ENCODE results near the gene KRT83. TPM values are rescaled to one million over a fixed set of nuclear protein-coding genes. Genes with fewer than 3 reads are reported as not detected.

Gene KRT83
- total and polyA plus RNA-seq, 2 donors (not counting 1 experiment from before 2014, with no cell fraction given) = not detected

DNA sequence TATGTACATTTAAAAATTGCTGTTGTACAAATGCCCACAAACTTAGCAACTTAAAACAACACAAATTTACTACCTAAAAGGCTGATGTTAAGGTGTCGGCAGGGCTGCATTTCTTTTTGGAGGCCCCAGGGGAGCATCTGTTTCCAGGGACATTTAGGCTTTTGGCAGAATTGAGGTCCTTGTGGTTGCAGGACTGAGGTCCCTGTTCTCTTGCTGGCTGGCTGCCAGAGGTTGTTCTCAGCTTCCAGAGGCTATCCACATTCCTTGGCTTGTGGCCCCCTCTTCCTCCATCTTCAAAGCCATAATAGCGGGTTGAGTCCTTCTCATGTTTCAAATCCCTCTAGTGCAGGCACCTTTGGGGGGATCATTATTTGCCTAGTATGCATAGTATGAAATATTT lies 22.4 kb upstream of the KRT83 start:
- Histone ChIP-seq H3K9me3 (ENCODE audit: control insufficient read depth, insufficient read depth, low read depth, low read length) (no peaks in the 10 kb centered on the region), H3K4me2 (ENCODE audit: extremely low read depth, insufficient read depth, low read length) (no peak overlapping the region), H3K4me3 (replicated peaks in 1 of 4; ENCODE audit: control extremely low read depth in 1 of 4, insufficient read depth in 1 of 4, low read depth in 3 of 4, low read length in 4 of 4) (no peak overlapping the region), H3K36me3 (ENCODE audit: control insufficient read depth, insufficient read depth, low read length) (no peaks in the 10 kb centered on the region), H3K27me3 (ENCODE audit: control insufficient read depth, insufficient read depth, low read length) (peaks cover 23% of the 10 kb centered on the region), H3K9ac (ENCODE audit: insufficient read depth, low read length) (no peak overlapping the region), H3K27ac (ENCODE audit: insufficient read depth, low read length) (no peak overlapping the region), H3K79me2 (ENCODE audit: control insufficient read depth, insufficient read depth, low read length) (no peaks in the 10 kb centered on the region), H4K20me1 (ENCODE audit: control insufficient read depth, extremely low read depth, insufficient read depth, low read length) (no peaks in the 10 kb centered on the region), H2AFZ (ENCODE audit: low read length) (no peak overlapping the region), H3K4me1 (ENCODE audit: control insufficient read depth, extremely low read depth, insufficient read depth, low read length) (no peaks in the 10 kb centered on the region)
- TF ChIP-seq, protein P1, sequence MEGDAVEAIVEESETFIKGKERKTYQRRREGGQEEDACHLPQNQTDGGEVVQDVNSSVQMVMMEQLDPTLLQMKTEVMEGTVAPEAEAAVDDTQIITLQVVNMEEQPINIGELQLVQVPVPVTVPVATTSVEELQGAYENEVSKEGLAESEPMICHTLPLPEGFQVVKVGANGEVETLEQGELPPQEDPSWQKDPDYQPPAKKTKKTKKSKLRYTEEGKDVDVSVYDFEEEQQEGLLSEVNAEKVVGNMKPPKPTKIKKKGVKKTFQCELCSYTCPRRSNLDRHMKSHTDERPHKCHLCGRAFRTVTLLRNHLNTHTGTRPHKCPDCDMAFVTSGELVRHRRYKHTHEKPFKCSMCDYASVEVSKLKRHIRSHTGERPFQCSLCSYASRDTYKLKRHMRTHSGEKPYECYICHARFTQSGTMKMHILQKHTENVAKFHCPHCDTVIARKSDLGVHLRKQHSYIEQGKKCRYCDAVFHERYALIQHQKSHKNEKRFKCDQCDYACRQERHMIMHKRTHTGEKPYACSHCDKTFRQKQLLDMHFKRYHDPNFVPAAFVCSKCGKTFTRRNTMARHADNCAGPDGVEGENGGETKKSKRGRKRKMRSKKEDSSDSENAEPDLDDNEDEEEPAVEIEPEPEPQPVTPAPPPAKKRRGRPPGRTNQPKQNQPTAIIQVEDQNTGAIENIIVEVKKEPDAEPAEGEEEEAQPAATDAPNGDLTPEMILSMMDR (conservative IDR thresholded peaks at IDR 0.05 in 1 of 2, IDR thresholded peaks at IDR 0.05 in 1 of 2; ENCODE audit: low read depth in 1 of 2, low read length in 2 of 2) = no peak
- TF ChIP-seq EZH2 (IDR thresholded peaks at IDR 0.05; ENCODE audit: low read length, missing control alignments) = no peak
- DNase-seq (ENCODE audit: low read depth in 2 of 2) = no peak

DNA sequence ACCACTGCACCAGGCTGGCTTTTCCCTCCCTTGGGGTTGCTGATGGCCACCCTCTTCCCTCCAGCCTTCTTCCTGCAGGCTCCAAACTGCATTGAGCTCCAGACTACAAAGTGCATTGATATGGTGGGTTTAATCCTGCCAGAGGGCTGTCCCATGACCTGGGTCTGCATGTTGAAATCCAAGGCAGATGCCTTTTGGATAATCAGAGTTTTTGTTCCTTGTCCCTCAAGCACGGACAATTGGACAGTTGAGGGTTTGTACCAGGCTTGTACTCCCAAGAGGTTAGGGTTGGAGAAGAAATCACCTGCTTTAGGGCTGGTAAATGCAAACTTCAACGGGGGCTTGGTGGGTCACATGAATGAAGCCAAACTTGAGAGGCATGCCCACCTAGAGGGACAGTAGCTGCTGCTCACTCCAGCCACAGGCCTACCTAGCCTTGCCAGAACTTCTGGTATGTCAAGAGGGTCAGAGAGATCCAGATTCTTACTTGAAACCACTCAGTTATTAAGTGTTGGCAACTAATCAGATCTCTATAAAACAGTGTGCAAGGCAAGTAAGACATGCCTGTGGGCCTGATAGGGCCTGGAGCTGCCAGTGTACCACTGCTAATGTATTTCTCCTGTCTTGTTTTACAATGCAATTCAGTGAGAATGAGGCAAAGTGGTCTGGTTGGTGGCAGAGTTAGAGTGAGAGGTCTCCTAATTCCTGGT lies 21.7 kb upstream of the KRT83 start:
- H3K9ac ChIP-seq (ENCODE audit: insufficient read depth, low read length) = no peak overlapping the region
- no peak for TF ChIP-seq EZH2 (IDR thresholded peaks at IDR 0.05; ENCODE audit: low read length, missing control alignments)
- TF ChIP-seq, protein P1 (conservative IDR thresholded peaks at IDR 0.05 in 1 of 2, IDR thresholded peaks at IDR 0.05 in 1 of 2; ENCODE audit: low read depth in 1 of 2, low read length in 2 of 2) = no peak
- H3K4me1 ChIP-seq (ENCODE audit: control insufficient read depth, extremely low read depth, insufficient read depth, low read length) = no peaks in the 10 kb centered on the region
- H2AFZ ChIP-seq (ENCODE audit: low read length) = no peak overlapping the region
- H3K36me3 ChIP-seq (ENCODE audit: control insufficient read depth, insufficient read depth, low read length) = no peaks in the 10 kb centered on the region
- H3K4me3 ChIP-seq (replicated peaks in 1 of 4; ENCODE audit: control extremely low read depth in 1 of 4, insufficient read depth in 1 of 4, low read depth in 3 of 4, low read length in 4 of 4) = no peak overlapping the region
- no peak for DNase-seq (ENCODE audit: low read depth in 2 of 2)
- no peaks in the 10 kb centered on the region for H4K20me1 ChIP-seq (ENCODE audit: control insufficient read depth, extremely low read depth, insufficient read depth, low read length)
- no peaks in the 10 kb centered on the region for H3K79me2 ChIP-seq (ENCODE audit: control insufficient read depth, insufficient read depth, low read length)
- no peak overlapping the region for H3K27ac ChIP-seq (ENCODE audit: insufficient read depth, low read length)
- H3K9me3 ChIP-seq (ENCODE audit: control insufficient read depth, insufficient read depth, low read depth, low read length) = no peaks in the 10 kb centered on the region
- no peak overlapping the region for H3K4me2 ChIP-seq (ENCODE audit: extremely low read depth, insufficient read depth, low read length)
- peaks cover 25% of the 10 kb centered on the region for H3K27me3 ChIP-seq (ENCODE audit: control insufficient read depth, insufficient read depth, low read length)

DNA sequence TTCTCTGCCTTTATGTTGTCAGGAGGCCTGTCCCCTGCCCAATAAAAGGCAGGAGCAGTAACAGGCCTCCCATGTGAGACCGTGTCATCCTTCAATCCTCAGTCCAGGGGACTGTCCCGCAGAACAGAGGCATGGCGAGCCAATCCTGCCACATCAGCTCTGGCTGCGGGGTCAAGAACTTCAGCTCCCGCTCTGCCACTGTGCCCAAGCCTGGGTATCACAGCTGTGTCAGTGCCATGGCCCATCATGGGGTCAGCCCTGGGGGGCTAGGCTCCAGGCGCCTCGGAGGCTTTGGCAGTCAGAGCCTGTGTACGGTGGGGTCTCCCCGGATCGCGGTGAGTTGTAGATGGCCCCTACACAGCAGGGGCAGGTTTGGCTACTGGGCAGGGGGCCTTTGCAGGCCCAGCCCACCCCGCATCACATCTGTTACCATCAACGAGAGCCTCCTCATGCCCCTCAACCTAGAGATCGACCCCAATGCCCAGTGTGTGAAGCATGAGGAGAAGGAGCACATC lies 19.9 kb upstream of the KRT83 start:
- no peak overlapping the region for H3K4me3 ChIP-seq (replicated peaks in 1 of 4; ENCODE audit: control extremely low read depth in 1 of 4, insufficient read depth in 1 of 4, low read depth in 3 of 4, low read length in 4 of 4)
- no peak for DNase-seq (ENCODE audit: low read depth in 2 of 2)
- H3K27me3 ChIP-seq (ENCODE audit: control insufficient read depth, insufficient read depth, low read length) = peaks cover 22% of the 10 kb centered on the region
- H3K4me1 ChIP-seq (ENCODE audit: control insufficient read depth, extremely low read depth, insufficient read depth, low read length) = no peaks in the 10 kb centered on the region
- TF ChIP-seq, protein P1 (conservative IDR thresholded peaks at IDR 0.05 in 1 of 2, IDR thresholded peaks at IDR 0.05 in 1 of 2; ENCODE audit: low read depth in 1 of 2, low read length in 2 of 2) = no peak
- no peaks in the 10 kb centered on the region for H3K9me3 ChIP-seq (ENCODE audit: control insufficient read depth, insufficient read depth, low read depth, low read length)
- no peaks in the 10 kb centered on the region for H3K36me3 ChIP-seq (ENCODE audit: control insufficient read depth, insufficient read depth, low read length)
- no peak overlapping the region for H3K9ac ChIP-seq (ENCODE audit: insufficient read depth, low read length)
- H3K27ac ChIP-seq (ENCODE audit: insufficient read depth, low read length) = no peak overlapping the region
- no peaks in the 10 kb centered on the region for H3K79me2 ChIP-seq (ENCODE audit: control insufficient read depth, insufficient read depth, low read length)
- H2AFZ ChIP-seq (ENCODE audit: low read length) = no peak overlapping the region
- H3K4me2 ChIP-seq (ENCODE audit: extremely low read depth, insufficient read depth, low read length) = no peak overlapping the region
- H4K20me1 ChIP-seq (ENCODE audit: control insufficient read depth, extremely low read depth, insufficient read depth, low read length) = no peaks in the 10 kb centered on the region

All from fibroblast of lung (primary cell).